Transverse colon (tissue), 4 donors: ENCODE measurements around the gene NCKAP5. TPM values are rescaled to one million over a fixed set of nuclear protein-coding genes. Genes with fewer than 3 reads are reported as not detected.

ENCODE experiments used
- DNase-seq: peaks from one replicate; pipeline ENCODE4 v3.0.0-alpha.2; 2019
- H3K27ac ChIP-seq, 4 donors: fragments of 200-600 bp; sonication (generic); 2 replicates each; pipeline ENCODE4 v1.5.1; 2016 to 2018; ENCODE audit warnings: inconsistent platforms in 4 of 4
- H3K27me3 ChIP-seq: fragments of 200-600 bp; sonication (generic); 2 replicates; pipeline ENCODE4 v1.5.1; 2017; ENCODE audit warnings: inconsistent platforms
- H3K36me3 ChIP-seq, 4 donors: fragments of 200-600 bp; sonication (generic); 2 replicates each; pipeline ENCODE4 v1.5.1; 2017 to 2019; ENCODE audit warnings: inconsistent platforms in 4 of 4
- H3K4me1 ChIP-seq, 4 donors: fragments of 200-600 bp; sonication (generic); 2 replicates each; pipeline ENCODE4 v1.5.1; 2017 to 2020; ENCODE audit warnings: inconsistent platforms in 4 of 4
- H3K4me3 ChIP-seq, 4 donors: fragments of 200-600 bp; sonication (generic); 1 replicate in 1 of 4; 2 replicates in 3 of 4; pipeline versions ENCODE4 v1.5.1 to v1.6.1; 2017 to 2019; ENCODE audit warnings: inconsistent platforms in 4 of 4
- H3K9me3 ChIP-seq, 2 donors: fragments of 200-600 bp; sonication (generic); 2 replicates each; pipeline ENCODE4 v1.5.1; 2017 to 2019; ENCODE audit warnings: inconsistent platforms in 2 of 2
- CTCF ChIP-seq, 5 experiments: fragments of 200-600 bp in 3 of 5; fragments of 450-650 bp in 2 of 5; sonication (generic) in 3 of 5; IDR thresholded peaks; 1 replicate in 2 of 5; 2 replicates in 3 of 5; pipeline ENCODE4 v1.5.1; 2016 to 2017; ENCODE audit warnings: antibody characterized with exemption in 5 of 5, inconsistent platforms in 3 of 5, mild to moderate bottlenecking in 2 of 5, moderate library complexity in 1 of 5
- EP300 ChIP-seq: sonication (generic); formaldehyde crosslinking; IDR thresholded peaks from one replicate; pipeline ENCODE4 v1.6.1; 2017; ENCODE audit warnings: antibody characterized with exemption, low read depth
- POLR2A ChIP-seq: fragments of 450-650 bp; IDR thresholded peaks from one replicate; pipeline ENCODE4 v1.6.1; 2016; ENCODE audit warnings: antibody characterized with exemption, mild to moderate bottlenecking, moderate library complexity
- POLR2AphosphoS5 ChIP-seq, 3 donors: sonication (generic); formaldehyde crosslinking; IDR thresholded peaks; one replicate each; pipeline ENCODE4 v1.6.1; 2016; ENCODE audit warnings: antibody characterized with exemption in 3 of 3
- WGBS, 2 donors: methylation state at CpG; one replicate each; pipeline ENCODE4 v1.1.5; 2018; ENCODE audit warnings: low coverage in 1 of 2; 5-methylcytosine and 5-hydroxymethylcytosine counted together
- in situ Hi-C, 4 donors: fragments of 200-750 bp; cut with MboI; loops; one replicate each; pipeline versions ENCODE4 v1.15.0 to v1.15.1; 2017; ENCODE audit warnings: low sequenced_read_pairs in 3 of 4, low pct_ligation_motif_present in 1 of 4, low pct_unique_long_range_greater_than_20kb in 1 of 4
- intact Hi-C: fragments of 100-400 bp; cut with DNase I; formaldehyde crosslinking; loops from one replicate; pipeline ENCODE4 v1.15.1; 2023; ENCODE audit warnings: low total_unique reads
- total RNA-seq, 4 donors: library from RNA; depleted of rRNA; stranded (reverse); fragments of >200 nt; gene quantifications; one replicate each; pipeline ENCODE4 v1.1.0, GENCODE V29; 2016

The NCKAP5 gene
- total RNA-seq, 4 donors from 2014 or later = 1.1 to 10.9 (median 5.0) TPM

- no peaks in the 10 kb centered on the region for H3K36me3 ChIP-seq
- no peaks in the 10 kb centered on the region for H3K9me3 ChIP-seq
- H3K27ac ChIP-seq = no peak overlapping the region
- intact Hi-C loops = no loop called here
- TF ChIP-seq CTCF (IDR thresholded peaks at IDR 0.05) = no peak
- no peak for TF ChIP-seq POLR2AphosphoS5 (IDR thresholded peaks at IDR 0.05)
- no peak for TF ChIP-seq POLR2A
- no peak for TF ChIP-seq EP300
- H3K4me1 ChIP-seq = no peaks in the 10 kb centered on the region
- H3K27me3 ChIP-seq = no peaks in the 10 kb centered on the region
- in situ Hi-C loops = no loop called here
- no peak for DNase-seq
- 100% methylated on average over 1 of the region's 1 CpG for WGBS, 2 donors
- no peak overlapping the region for H3K4me3 ChIP-seq
These were observed 222.6 kb downstream of the NCKAP5 start for GRCh38 chr2:133345638-133346037.

GRCh38 chr2:133344849-133345248 is 223.4 kb downstream of the NCKAP5 start:
- WGBS, 2 donors = 90 to 91% methylated on average over 4 to 6 of the region's 6 CpGs
- intact Hi-C loops (no loop called here), in situ Hi-C loops (no loop called here)
- Histone ChIP-seq H3K27me3 (no peaks in the 10 kb centered on the region), H3K9me3 (no peaks in the 10 kb centered on the region), H3K4me1 (no peaks in the 10 kb centered on the region), H3K36me3 (no peaks in the 10 kb centered on the region), H3K27ac (no peak overlapping the region), H3K4me3 (no peak overlapping the region)
- no peak for DNase-seq
- TF ChIP-seq CTCF (IDR thresholded peaks at IDR 0.05) = no peak
- no peak for TF ChIP-seq EP300
- TF ChIP-seq POLR2A = no peak
- no peak for TF ChIP-seq POLR2AphosphoS5 (IDR thresholded peaks at IDR 0.05)

GRCh38 chr2:133343018-133343352 is 225.3 kb downstream of the NCKAP5 start:
- H3K27me3 ChIP-seq = no peaks in the 10 kb centered on the region
- no peaks in the 10 kb centered on the region for H3K9me3 ChIP-seq
- no peak overlapping the region for H3K4me3 ChIP-seq
- TF ChIP-seq POLR2A (no peak), EP300 (no peak), POLR2AphosphoS5 (IDR thresholded peaks at IDR 0.05) (no peak), CTCF (IDR thresholded peaks at IDR 0.05) (no peak)
- H3K4me1 ChIP-seq = no peaks in the 10 kb centered on the region
- H3K27ac ChIP-seq = no peak overlapping the region
- in situ Hi-C loops (no loop called here), intact Hi-C loops (no loop called here)
- no peaks in the 10 kb centered on the region for H3K36me3 ChIP-seq
- DNase-seq = no peak

- DNase-seq = no peak
- no peaks in the 10 kb centered on the region for H3K27me3 ChIP-seq
- intact Hi-C loops = no loop called here
- WGBS, 2 donors = 63% methylated on average over 2 of the region's 2 CpGs; no CpG with 5 or more reads in 1 of the 2 donors
- no peaks in the 10 kb centered on the region for H3K4me1 ChIP-seq
- TF ChIP-seq POLR2AphosphoS5 (IDR thresholded peaks at IDR 0.05) (no peak), POLR2A (no peak), CTCF (IDR thresholded peaks at IDR 0.05) (no peak), EP300 (no peak)
- no peak overlapping the region for H3K4me3 ChIP-seq
- H3K27ac ChIP-seq = no peak overlapping the region
- in situ Hi-C loops = no loop called here
- H3K36me3 ChIP-seq = no peaks in the 10 kb centered on the region
- no peaks in the 10 kb centered on the region for H3K9me3 ChIP-seq
These were observed 225.8 kb downstream of the NCKAP5 start for GRCh38 chr2:133342286-133343017.
